Measurements from ENCODE around the gene FGFR3. TPM values are rescaled to one million over a fixed set of nuclear protein-coding genes. Genes with fewer than 3 reads are reported as not detected.

Gene FGFR3
- total and polyA plus RNA-seq, 2 experiments from 2014 or later = 0.10 to 0.97 TPM

DNA sequence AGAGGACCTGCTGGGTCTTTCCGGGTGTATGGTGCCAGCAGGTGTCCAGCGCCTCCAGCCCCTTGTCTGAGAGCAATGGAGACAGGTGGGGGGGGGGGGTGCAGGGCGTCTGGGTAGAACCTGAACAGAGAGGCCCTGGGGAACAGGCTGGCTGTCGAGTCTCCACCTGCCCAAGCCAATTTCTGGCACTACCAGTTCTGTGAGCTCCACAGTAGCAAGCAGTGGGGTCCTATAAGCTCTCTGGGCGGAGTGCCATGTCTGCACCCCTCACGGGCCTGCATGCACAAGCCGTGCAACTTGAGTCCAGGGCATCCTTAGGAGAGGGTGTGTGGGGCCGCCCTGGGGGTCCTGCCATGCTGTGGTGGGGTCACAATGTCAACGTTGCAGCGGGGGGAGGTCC, 10.1 kb upstream of the FGFR3 start:
- no peaks in the 10 kb centered on the region for H3F3A ChIP-seq (ENCODE audit: insufficient read depth)
- no peaks in the 10 kb centered on the region for H4K20me1 ChIP-seq (ENCODE audit: insufficient read depth)
- H3K9me3 ChIP-seq (ENCODE audit: low read depth) = no peaks in the 10 kb centered on the region
- H3K4me1 ChIP-seq (ENCODE audit: insufficient read depth) = no peaks in the 10 kb centered on the region
- H3K36me3 ChIP-seq (ENCODE audit: low read depth) = no peaks in the 10 kb centered on the region
- H3K27ac ChIP-seq = no peak overlapping the region
- 67 to 68% methylated on average over 9 to 10 of the region's 10 CpGs for WGBS, 2 experiments (ENCODE audit: low coverage in 1 of 2, low lambda C conversion rate in 2 of 2, missing lambda C conversion rate in 2 of 2)
- in situ Hi-C loops (cut with MboI) = no loop called here
- no peaks in the 10 kb centered on the region for H3K9me2 ChIP-seq (ENCODE audit: insufficient read depth)
- no peaks in the 10 kb centered on the region for H3K27me3 ChIP-seq (replicated peaks; ENCODE audit: insufficient read depth)
- no peak overlapping the region for H2AFZ ChIP-seq
- H3K79me2 ChIP-seq (ENCODE audit: insufficient read depth) = no peaks in the 10 kb centered on the region
- no peak for DNase-seq
- H3K4me2 ChIP-seq (ENCODE audit: unreplicated experiment) = no peak overlapping the region
- TF ChIP-seq EZH2phosphoT487 (IDR thresholded peaks at IDR 0.05; ENCODE audit: insufficient read depth, low read depth) = no peak
- no peak for TF ChIP-seq EZH2 (IDR thresholded peaks at IDR 0.05; ENCODE audit: insufficient read depth, poor library complexity, severe bottlenecking)
- H3K4me3 ChIP-seq = no peak overlapping the region
- no peak overlapping the region for H3K9ac ChIP-seq

DNA sequence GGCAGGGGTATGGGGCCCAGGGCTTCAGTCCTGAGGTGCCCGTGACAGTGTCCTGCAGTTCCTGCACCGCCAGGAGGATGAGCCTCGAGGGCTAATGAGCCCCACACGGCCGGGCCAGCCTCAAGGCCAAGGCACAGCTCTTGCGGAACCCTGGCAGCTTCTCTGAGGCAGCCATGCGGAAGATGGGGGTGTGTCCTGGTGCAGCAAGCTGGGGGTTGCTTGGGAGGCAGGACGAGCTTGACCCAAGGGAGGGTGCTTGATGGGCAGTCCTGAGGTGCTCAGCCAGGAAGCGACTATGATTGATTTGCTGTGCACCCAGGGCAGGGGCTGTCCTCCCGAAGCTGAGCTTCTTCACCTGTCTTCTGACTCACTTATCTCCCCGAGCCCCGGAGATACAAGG, 9.1 kb upstream of the FGFR3 start:
- Histone ChIP-seq H2AFZ (no peak overlapping the region), H3K27ac (no peak overlapping the region), H4K20me1 (ENCODE audit: insufficient read depth) (no peaks in the 10 kb centered on the region), H3K9me3 (ENCODE audit: low read depth) (no peaks in the 10 kb centered on the region), H3K4me1 (ENCODE audit: insufficient read depth) (no peaks in the 10 kb centered on the region), H3K4me3 (no peak overlapping the region), H3K4me2 (ENCODE audit: unreplicated experiment) (no peak overlapping the region), H3K9ac (no peak overlapping the region), H3K27me3 (replicated peaks; ENCODE audit: insufficient read depth) (no peaks in the 10 kb centered on the region), H3K36me3 (ENCODE audit: low read depth) (no peaks in the 10 kb centered on the region), H3K79me2 (ENCODE audit: insufficient read depth) (no peaks in the 10 kb centered on the region), H3F3A (ENCODE audit: insufficient read depth) (no peaks in the 10 kb centered on the region), H3K9me2 (ENCODE audit: insufficient read depth) (no peaks in the 10 kb centered on the region)
- 71 to 73% methylated on average over 12 of the region's 12 CpGs for WGBS, 2 experiments (ENCODE audit: low coverage in 1 of 2, low lambda C conversion rate in 2 of 2, missing lambda C conversion rate in 2 of 2)
- no peak for DNase-seq
- in situ Hi-C loops (cut with MboI) = no loop called here
- TF ChIP-seq EZH2phosphoT487 (IDR thresholded peaks at IDR 0.05; ENCODE audit: insufficient read depth, low read depth) (no peak), EZH2 (IDR thresholded peaks at IDR 0.05; ENCODE audit: insufficient read depth, poor library complexity, severe bottlenecking) (no peak)

DNA sequence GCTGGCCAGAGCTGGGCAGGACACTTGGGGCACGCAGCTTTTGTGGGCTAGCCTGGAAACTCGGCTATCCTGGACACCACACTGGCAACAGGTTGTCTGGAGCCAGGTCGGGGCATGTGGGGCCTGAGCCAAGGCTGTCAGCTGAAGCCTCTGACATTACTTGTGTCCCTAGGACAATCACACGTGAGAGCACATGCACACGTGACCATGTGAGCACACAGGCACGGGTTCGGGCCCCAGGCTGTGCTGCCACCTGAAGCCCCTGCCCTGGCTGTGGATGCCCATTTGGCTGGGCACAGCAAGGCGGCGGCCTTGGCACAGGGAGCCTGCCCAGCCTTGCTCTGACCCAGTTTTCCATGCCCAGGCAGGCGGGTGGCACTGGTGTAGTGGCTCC, 8.7 kb upstream of the FGFR3 start:
- no peaks in the 10 kb centered on the region for H3K9me2 ChIP-seq (ENCODE audit: insufficient read depth)
- H3F3A ChIP-seq (ENCODE audit: insufficient read depth) = no peaks in the 10 kb centered on the region
- WGBS, 2 experiments (ENCODE audit: low coverage in 1 of 2, low lambda C conversion rate in 2 of 2, missing lambda C conversion rate in 2 of 2) = 69 to 70% methylated on average over 10 of the region's 10 CpGs
- H3K27ac ChIP-seq = no peak overlapping the region
- H2AFZ ChIP-seq = no peak overlapping the region
- no peaks in the 10 kb centered on the region for H3K36me3 ChIP-seq (ENCODE audit: low read depth)
- H3K9ac ChIP-seq = no peak overlapping the region
- H4K20me1 ChIP-seq (ENCODE audit: insufficient read depth) = no peaks in the 10 kb centered on the region
- no peak overlapping the region for H3K4me3 ChIP-seq
- H3K27me3 ChIP-seq (replicated peaks; ENCODE audit: insufficient read depth) = no peaks in the 10 kb centered on the region
- H3K4me2 ChIP-seq (ENCODE audit: unreplicated experiment) = no peak overlapping the region
- no peaks in the 10 kb centered on the region for H3K79me2 ChIP-seq (ENCODE audit: insufficient read depth)
- DNase-seq = no peak
- H3K9me3 ChIP-seq (ENCODE audit: low read depth) = no peaks in the 10 kb centered on the region
- in situ Hi-C loops (cut with MboI) = no loop called here
- no peaks in the 10 kb centered on the region for H3K4me1 ChIP-seq (ENCODE audit: insufficient read depth)
- TF ChIP-seq EZH2 (IDR thresholded peaks at IDR 0.05; ENCODE audit: insufficient read depth, poor library complexity, severe bottlenecking) (no peak), EZH2phosphoT487 (IDR thresholded peaks at IDR 0.05; ENCODE audit: insufficient read depth, low read depth) (no peak)

DNA sequence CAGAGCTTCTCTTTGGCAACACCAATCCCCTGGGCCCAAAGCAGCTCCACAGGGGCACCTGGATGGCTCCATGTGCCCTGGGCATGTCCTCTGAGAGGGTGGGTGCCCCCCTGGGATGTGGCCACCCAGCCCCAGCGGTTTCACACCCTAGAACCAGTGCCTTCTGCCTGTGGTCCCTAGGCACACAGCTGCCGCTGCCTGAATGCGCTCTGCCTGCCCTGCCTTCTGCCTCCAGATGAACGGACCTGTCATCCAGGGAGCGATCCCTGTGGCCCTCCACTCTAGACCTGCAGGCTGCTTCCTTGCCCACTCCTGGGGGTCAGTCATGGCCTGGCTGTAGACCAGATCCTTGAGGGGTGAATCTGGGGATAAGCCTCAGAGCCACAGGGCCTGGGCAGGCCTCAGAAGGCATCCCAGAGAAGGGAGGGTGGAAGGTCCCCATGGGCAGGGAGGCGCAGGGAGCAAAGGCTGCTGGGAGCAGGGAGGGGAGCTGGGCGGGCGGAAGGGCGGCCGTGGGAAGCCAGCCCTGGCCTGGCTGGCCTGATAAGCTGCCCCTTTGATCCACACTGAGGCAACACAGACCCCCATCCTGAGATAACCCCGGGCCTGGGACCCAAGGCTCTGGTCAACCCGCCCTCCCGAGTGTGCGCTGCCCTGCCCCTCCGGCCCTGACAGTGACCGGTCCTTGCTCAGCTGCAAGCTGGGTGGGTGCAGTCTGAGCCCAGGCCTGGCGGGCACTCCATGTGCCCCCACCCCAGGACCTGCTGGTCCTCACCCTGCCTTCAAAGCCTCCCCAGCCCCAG, 8.1 kb upstream of the FGFR3 start:
- no peaks in the 10 kb centered on the region for H4K20me1 ChIP-seq (ENCODE audit: insufficient read depth)
- H3K4me1 ChIP-seq (ENCODE audit: insufficient read depth) = no peaks in the 10 kb centered on the region
- H3K4me2 ChIP-seq (ENCODE audit: unreplicated experiment) = no peak overlapping the region
- H3K9me3 ChIP-seq (ENCODE audit: low read depth) = no peaks in the 10 kb centered on the region
- H3K36me3 ChIP-seq (ENCODE audit: low read depth) = no peaks in the 10 kb centered on the region
- H3K27me3 ChIP-seq (replicated peaks; ENCODE audit: insufficient read depth) = no peaks in the 10 kb centered on the region
- no peak for DNase-seq
- H3K27ac ChIP-seq = no peak overlapping the region
- no peak overlapping the region for H2AFZ ChIP-seq
- in situ Hi-C loops (cut with MboI) = no loop called here
- 77 to 83% methylated on average over 7 to 17 of the region's 17 CpGs for whole genome bisulfite sequencing, 2 experiments (ENCODE audit: low coverage in 1 of 2, low lambda C conversion rate in 2 of 2, missing lambda C conversion rate in 2 of 2)
- no peaks in the 10 kb centered on the region for H3K9me2 ChIP-seq (ENCODE audit: insufficient read depth)
- H3K79me2 ChIP-seq (ENCODE audit: insufficient read depth) = no peaks in the 10 kb centered on the region
- no peaks in the 10 kb centered on the region for H3F3A ChIP-seq (ENCODE audit: insufficient read depth)
- no peak for TF ChIP-seq EZH2 (IDR thresholded peaks at IDR 0.05; ENCODE audit: insufficient read depth, poor library complexity, severe bottlenecking)
- TF ChIP-seq EZH2phosphoT487 (IDR thresholded peaks at IDR 0.05; ENCODE audit: insufficient read depth, low read depth) = no peak
- H3K9ac ChIP-seq = no peak overlapping the region
- no peak overlapping the region for H3K4me3 ChIP-seq
